HG03045 (cell line): ENCODE measurements around the gene AHSG.
"Not testable (repeated sequence)": the region's sequence is repeated elsewhere in the genome, so short reads cannot be mapped to it uniquely, and the experiment has no call there.

Experiments used
- ATAC-seq: cut with Tn5 transposase; IDR thresholded peaks from one replicate; pipeline ENCODE4 v1.9.1; 2021; ENCODE audit warnings: mild to moderate bottlenecking, moderate library complexity; ENCODE audit not compliant: unreplicated experiment

The AHSG gene

DNA sequence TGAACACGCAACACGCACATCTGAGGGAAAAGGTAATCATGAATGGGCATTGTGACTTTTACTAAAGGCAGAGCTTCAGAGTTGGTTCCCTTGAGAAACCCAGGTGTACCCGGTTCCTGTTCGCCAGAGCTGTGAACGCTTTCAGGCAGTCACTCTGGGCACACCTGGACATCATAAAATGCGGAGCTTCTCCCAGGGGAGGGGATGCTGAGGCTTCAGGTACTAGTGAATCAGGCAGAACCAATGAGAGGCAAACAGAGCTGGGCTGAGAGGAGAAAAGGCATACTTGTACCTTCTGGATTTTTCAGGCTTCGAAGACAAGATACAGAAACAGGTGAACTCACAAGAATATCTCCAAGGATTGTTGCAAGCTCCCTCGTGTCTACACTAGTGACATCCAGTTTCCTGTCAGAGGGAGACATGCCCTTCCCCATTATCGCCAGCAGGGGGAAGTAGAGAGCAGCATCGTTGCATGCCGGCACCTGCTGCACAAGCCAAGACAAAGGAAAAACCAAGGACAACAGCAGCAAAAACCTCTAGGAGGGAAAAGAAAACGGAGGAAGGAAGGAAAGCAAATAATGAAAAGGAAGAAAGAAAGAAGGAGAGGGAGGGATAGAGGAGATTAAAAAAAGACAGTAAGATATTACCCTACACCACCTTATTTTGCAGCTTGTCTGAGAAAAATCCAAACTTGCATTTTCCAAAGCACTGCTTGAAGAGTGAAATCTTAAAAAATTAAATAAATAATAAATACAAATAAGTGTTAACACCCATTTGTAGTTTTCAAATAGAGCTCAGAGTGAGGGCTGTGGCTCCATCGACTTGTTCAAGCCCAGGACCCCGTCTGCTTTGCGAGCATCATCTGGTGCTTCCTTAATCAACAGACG is 2.0 kb downstream of the AHSG start:
- no peak for ATAC-seq

GRCh38 chr3:186616299-186616617 is 3.4 kb downstream of the AHSG start:
- no peak for ATAC-seq

DNA sequence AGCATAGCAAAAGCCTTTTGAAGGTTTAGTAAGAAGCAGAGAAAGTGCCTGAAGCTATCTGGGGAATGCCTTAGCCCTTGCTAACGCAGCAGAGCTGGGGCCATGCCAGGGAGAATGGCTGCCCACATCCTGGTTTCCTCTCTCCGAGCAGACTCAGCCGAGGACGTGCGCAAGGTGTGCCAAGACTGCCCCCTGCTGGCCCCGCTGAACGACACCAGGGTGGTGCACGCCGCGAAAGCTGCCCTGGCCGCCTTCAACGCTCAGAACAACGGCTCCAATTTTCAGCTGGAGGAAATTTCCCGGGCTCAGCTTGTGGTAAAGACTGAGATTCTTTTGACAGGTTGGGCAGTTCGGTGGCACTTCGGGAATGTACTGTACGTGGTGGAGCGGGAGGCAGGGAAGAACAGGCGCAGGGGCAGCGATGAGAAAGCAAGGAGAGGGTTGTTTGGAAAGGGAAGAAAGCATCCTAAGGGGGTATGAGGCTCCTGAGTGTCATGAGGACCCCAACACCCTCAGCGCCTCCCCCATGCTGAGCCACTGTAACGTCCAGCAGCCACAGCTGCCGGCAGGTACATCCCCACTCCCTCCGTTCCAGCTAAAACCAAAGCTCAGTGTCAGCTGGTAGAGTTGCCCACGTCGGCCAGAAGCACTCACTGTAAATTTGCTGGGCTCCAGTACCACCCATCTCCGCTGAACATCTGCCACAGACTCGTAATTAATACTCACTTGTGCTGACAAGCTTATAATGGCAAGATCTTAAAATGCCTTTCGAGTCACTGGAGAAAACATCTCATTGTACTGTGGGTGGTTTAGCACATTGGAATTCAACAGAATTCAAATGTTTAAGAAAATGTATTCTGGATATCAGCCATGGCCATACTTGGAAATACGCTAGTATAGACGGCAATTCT is 4.4 kb downstream of the AHSG start:
- peak; percentile 91 for ATAC-seq

- ATAC-seq: no peak
Measured at GRCh38 chr3:186618318-186618938, 5.6 kb downstream of the AHSG start.

DNA sequence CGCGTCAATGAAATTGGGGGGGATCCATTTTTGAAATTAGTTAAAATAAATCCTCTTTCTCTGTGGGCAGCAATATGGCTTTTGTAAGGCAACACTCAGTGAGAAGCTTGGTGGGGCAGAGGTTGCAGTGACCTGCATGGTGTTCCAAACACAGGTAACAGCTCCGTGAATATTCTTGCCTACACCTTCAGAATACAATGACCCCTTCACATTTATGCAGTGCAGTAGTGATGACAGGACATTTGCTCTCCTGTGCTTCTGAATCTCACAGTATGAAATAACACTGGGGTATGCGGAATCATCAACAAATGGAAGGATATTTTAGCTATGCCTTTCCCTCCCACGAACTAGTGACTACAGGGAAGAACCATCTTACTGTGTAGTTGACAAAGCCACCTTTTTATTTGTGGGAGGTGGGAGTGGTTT is 6.9 kb downstream of the AHSG start:
- ATAC-seq: no peak

GRCh38 chr3:186620213-186621092 is 7.6 kb downstream of the AHSG start:
- ATAC-seq: no peak

- ATAC-seq: no peak
Measured at GRCh38 chr3:186621894-186622650, 9.2 kb downstream of the AHSG start.

DNA sequence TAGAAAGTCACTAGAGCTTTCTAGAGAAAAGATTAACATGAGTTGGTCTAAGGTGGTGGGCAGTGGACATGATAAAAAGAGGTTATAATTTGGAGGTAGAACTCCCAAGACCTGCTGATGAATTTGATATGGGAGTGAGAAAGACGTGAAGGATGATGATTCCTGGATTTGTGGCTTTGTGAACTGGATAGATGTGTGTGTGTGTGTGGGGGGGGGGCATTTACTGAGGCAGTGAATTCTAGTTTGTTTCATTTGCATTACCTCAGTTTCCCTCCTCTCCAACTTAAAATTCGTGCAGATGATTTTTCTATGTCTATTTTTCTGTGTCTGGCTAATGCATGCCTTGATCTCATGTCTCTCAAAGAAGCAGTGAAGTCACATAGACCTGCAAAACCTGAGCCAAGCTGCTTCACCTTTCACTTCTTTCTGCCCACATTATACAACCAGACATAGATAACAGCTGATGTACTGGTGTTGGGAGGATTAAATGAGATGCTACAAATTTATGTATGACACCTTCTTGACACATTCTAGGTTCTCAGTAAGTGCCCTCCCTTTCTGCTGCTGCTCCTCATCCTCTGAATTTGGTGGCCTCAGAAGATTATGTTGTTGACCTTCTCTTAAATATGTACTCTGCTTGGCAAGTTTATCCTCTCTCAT is 9.9 kb downstream of the AHSG start:
- ATAC-seq: no peak

- ATAC-seq: no peak
Measured at GRCh38 chr3:186624598-186624997, 11.7 kb downstream of the AHSG start.

- ATAC-seq: no peak
Measured at GRCh38 chr3:186625600-186626042, 12.8 kb downstream of the AHSG start.

- ATAC-seq: no peak
Measured at GRCh38 chr3:186626254-186626847, 13.5 kb downstream of the AHSG start.

DNA sequence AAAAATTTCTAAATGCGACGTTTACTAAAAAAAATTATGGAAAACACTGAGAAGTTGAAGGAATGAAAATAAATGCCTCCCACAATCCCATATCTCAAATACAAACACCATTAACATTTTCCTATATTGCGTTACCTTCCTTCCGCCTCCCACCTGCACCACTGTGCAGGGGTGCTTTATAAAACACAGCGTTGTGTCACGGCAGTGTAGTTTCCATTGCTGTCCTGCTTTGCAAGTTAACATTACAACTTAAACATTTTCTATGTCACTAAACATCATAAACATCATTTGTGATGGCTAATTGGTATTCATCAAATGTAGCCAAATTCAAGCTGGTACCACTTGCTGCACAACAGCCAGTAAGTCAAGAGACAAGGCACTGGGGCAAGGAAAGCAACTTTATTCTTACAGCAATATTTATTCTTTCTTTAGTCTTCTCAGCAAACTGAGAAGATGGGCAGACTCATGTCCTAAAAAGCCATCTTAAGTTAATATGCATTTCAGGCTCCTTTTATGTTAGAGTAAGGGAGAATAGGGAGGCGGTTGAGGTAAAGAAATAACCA is 15.1 kb downstream of the AHSG start:
- ATAC-seq: no peak

GRCh38 chr3:186628756-186629155 is 15.9 kb downstream of the AHSG start:
- ATAC-seq: no peak

GRCh38 chr3:186630950-186631641 is 18.2 kb downstream of the AHSG start:
- no peak for ATAC-seq

- ATAC-seq: no peak
Measured at GRCh38 chr3:186633481-186633880, 20.6 kb downstream of the AHSG start.

GRCh38 chr3:186634207-186634606 is 21.3 kb downstream of the AHSG start:
- not testable (repeated sequence) for ATAC-seq

GRCh38 chr3:186635532-186635931 is 22.7 kb downstream of the AHSG start:
- no peak for ATAC-seq

DNA sequence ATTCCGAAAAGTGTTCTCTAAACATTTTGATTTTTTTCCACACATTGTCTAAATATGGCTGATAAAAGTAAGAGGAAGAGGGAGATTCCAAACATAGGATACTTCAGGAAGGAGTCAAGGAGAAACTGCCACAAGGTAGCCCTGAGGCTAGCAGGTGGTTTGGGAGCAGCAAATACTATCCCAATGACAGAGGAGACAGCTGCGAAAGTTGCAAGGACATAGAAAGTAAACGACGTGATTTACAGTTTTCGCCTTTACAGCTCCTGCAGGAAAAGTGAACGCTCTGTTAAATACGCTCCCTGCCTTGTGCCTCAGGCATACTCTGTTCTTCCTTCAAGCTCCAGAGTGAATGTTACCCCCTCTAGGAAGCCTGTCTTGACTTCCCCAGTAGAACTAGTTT is 23.7 kb downstream of the AHSG start:
- no peak for ATAC-seq
